ENCODE measurements around the gene IFI27L1. TPM values are rescaled to one million over a fixed set of nuclear protein-coding genes. Genes with fewer than 3 reads are reported as not detected.
A peak's percentile ranks its signal among the peaks of the same experiment; 100 is the strongest.

Gene IFI27L1
- total and polyA plus RNA-seq, 3 donors from 2014 or later, result 174 to 219 (median 209) TPM

DNA sequence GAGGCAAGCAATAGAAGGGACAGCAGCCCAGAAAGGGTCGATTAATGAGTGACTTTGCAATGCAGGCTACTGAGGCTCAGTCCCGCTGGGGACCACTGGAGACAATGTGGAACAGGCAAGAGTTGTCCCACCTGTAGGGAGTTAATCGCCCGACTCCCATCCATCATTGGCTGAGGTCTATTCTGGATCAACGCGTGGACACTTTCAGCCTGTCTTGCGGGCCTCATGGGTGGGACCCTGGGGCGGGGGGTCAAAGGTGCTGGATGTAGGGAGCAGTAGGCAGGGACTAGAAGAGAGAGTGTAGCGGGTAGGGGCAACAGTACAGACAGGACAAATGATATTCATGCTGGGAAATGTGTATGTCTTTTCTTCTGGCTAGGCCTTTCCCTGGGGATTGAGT lies 42.2 kb downstream of the IFI27L1 start:
- intact Hi-C loops (cut with DNase I; ENCODE audit: low total_unique reads), result no loop called here
- H3K27ac ChIP-seq, result no peak overlapping the region
- no peaks in the 10 kb centered on the region for H3K9me3 ChIP-seq
- no peaks in the 10 kb centered on the region for H3K4me1 ChIP-seq
- TF ChIP-seq POLR2A (IDR thresholded peaks at IDR 0.05), result no peak
- TF ChIP-seq, protein P1, sequence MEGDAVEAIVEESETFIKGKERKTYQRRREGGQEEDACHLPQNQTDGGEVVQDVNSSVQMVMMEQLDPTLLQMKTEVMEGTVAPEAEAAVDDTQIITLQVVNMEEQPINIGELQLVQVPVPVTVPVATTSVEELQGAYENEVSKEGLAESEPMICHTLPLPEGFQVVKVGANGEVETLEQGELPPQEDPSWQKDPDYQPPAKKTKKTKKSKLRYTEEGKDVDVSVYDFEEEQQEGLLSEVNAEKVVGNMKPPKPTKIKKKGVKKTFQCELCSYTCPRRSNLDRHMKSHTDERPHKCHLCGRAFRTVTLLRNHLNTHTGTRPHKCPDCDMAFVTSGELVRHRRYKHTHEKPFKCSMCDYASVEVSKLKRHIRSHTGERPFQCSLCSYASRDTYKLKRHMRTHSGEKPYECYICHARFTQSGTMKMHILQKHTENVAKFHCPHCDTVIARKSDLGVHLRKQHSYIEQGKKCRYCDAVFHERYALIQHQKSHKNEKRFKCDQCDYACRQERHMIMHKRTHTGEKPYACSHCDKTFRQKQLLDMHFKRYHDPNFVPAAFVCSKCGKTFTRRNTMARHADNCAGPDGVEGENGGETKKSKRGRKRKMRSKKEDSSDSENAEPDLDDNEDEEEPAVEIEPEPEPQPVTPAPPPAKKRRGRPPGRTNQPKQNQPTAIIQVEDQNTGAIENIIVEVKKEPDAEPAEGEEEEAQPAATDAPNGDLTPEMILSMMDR (IDR thresholded peaks at IDR 0.05), result no peak
- 95% methylated on average over 9 of the region's 9 CpGs for WGBS, 2 donors
- no peak for DNase-seq
- no peaks in the 10 kb centered on the region for H3K27me3 ChIP-seq
- no peak overlapping the region for H3K4me3 ChIP-seq
- H3K36me3 ChIP-seq (ENCODE audit: low read depth, missing control alignments), result no peaks in the 10 kb centered on the region

- H3K4me3 ChIP-seq, result no peak overlapping the region
- 87 to 100% methylated on average over 1 of the region's 1 CpG for WGBS, 2 donors
- no peaks in the 10 kb centered on the region for H3K27me3 ChIP-seq
- DNase-seq, result peak; percentile 4
- intact Hi-C loops (cut with DNase I; ENCODE audit: low total_unique reads), result no loop called here
- H3K27ac ChIP-seq, result no peak overlapping the region
- H3K9me3 ChIP-seq, result no peaks in the 10 kb centered on the region
- no peaks in the 10 kb centered on the region for H3K4me1 ChIP-seq
- TF ChIP-seq, protein P1 (IDR thresholded peaks at IDR 0.05), result no peak
- no peak for TF ChIP-seq POLR2A (IDR thresholded peaks at IDR 0.05)
- no peaks in the 10 kb centered on the region for H3K36me3 ChIP-seq (ENCODE audit: low read depth, missing control alignments)
Measured at GRCh38 chr14:94123868-94124267, 42.8 kb downstream of the IFI27L1 start.

GRCh38 chr14:94124582-94125377 lies 43.7 kb downstream of the IFI27L1 start:
- no peaks in the 10 kb centered on the region for H3K9me3 ChIP-seq
- H3K36me3 ChIP-seq (ENCODE audit: low read depth, missing control alignments), result no peaks in the 10 kb centered on the region
- H3K27me3 ChIP-seq, result no peaks in the 10 kb centered on the region
- DNase-seq, result peak; percentile 9
- 82 to 88% methylated on average over 9 of the region's 9 CpGs for WGBS, 2 donors
- H3K4me3 ChIP-seq, result no peak overlapping the region
- TF ChIP-seq, protein P1 (IDR thresholded peaks at IDR 0.05), result no peak
- TF ChIP-seq POLR2A (IDR thresholded peaks at IDR 0.05), result no peak
- H3K27ac ChIP-seq, result no peak overlapping the region
- intact Hi-C loops (cut with DNase I; ENCODE audit: low total_unique reads), result no loop called here
- H3K4me1 ChIP-seq, result no peaks in the 10 kb centered on the region

DNA sequence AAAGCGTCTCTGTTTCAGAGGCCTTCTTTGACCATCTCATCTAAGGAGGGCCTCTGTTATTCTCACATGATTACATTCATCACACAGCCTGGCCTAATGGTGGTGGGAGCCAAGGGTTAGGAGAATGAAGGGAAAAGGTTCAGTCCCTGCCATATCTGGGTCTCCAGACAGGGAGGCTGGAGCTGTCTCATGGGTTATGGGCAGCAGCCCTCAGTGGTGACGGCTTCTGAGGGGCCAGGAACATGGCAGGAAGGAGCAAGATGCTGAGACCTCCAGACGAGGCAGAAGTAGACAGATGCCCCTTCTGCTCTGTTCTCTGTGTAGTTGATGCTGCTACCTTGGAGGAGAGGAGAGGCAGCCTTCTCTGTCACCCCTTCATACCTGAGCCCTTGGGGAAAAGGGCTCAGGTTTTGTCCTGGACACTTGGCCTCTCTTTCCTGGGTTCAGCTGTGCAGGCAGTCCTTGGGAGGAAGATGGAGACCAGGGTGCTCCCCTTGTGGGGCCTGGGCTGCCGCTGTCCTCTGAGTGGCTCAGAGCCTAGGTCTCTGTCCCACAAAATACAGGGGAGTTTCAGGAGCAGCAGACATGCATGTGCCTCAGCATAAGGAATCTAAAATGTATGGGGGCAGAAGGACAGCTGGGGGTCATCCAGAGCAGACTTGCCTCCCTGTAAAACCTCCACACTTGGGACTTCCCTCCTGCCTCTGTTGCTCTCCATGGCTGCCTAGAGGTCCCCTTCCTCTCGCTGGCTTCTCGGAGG lies 44.7 kb downstream of the IFI27L1 start:
- TF ChIP-seq, protein P1 (IDR thresholded peaks at IDR 0.05), result no peak
- TF ChIP-seq POLR2A (IDR thresholded peaks at IDR 0.05), result no peak
- DNase-seq, result peak; percentile 11
- Histone ChIP-seq H3K27ac (no peak overlapping the region), H3K27me3 (no peaks in the 10 kb centered on the region), H3K4me3 (no peak overlapping the region), H3K36me3 (ENCODE audit: low read depth, missing control alignments) (no peaks in the 10 kb centered on the region), H3K9me3 (no peaks in the 10 kb centered on the region), H3K4me1 (no peaks in the 10 kb centered on the region)
- whole genome bisulfite sequencing, 2 donors, result 89 to 90% methylated on average over 6 of the region's 6 CpGs
- intact Hi-C loops (cut with DNase I; ENCODE audit: low total_unique reads), result no loop called here
